ENCODE measurements around the gene VTI1B. TPM values are rescaled to one million over a fixed set of nuclear protein-coding genes. Genes with fewer than 3 reads are reported as not detected.

Gene VTI1B
- total RNA-seq, 1 experiment from 2014 or later = 117 TPM

- ChIA-PET CTCF (interaction anchor here (0.5 to 3.0 kb wide), 26 partner anchors 9 to 187 kb away, joined by 3 to 33 read pairs (median 6); partner anchors contain the start of genes RDH11 and VTI1B), POLR2A (interaction anchor here (0.6 to 1.7 kb wide), 11 partner anchors 15 to 1661 kb away, joined by 3 to 15 read pairs (median 3); partner anchors contain the start of genes ARG2, RDH11 and ZFYVE26)
- peak; percentile 92 to 96 for DNase-seq
- Mint-ChIP-seq H3K27me3 (ENCODE audit: insufficient read depth, unreplicated experiment) (no peaks in the 10 kb centered on the region), H3K4me3 (ENCODE audit: unreplicated experiment) (peak within 1 kb of the TSS; percentile 88), H3K36me3 (ENCODE audit: insufficient read depth, unreplicated experiment) (peaks cover 13% of the 10 kb centered on the region), H3K9me3 (ENCODE audit: unreplicated experiment) (no peaks in the 10 kb centered on the region), H3K27ac (ENCODE audit: unreplicated experiment) (peak within 1 kb of the TSS; percentile 87), H3K4me1 (ENCODE audit: low read depth, unreplicated experiment) (peaks cover 6% of the 10 kb centered on the region)
- Histone ChIP-seq H3K9me3 (no peaks in the 10 kb centered on the region), H3K4me1 (peaks cover 8% of the 10 kb centered on the region; the same call in 1 of the 2 replicates), H3K27me3 (replicated peaks; ENCODE audit: control insufficient read depth, insufficient read depth, low read length) (no peaks in the 10 kb centered on the region), H3K4me3 (ENCODE audit: low read depth, low read length) (peak within 1 kb of the TSS; percentile 95), H3K36me3 (ENCODE audit: control insufficient read depth, insufficient read depth, low read length) (no peaks in the 10 kb centered on the region)
- peak; percentile 80 to 85 for TF ChIP-seq CTCF (IDR thresholded peaks at IDR 0.05; ENCODE audit: insufficient read depth in 1 of 2, low read depth in 1 of 2, low read length in 1 of 2, severe bottlenecking in 1 of 2, unreplicated experiment in 1 of 2)
- no TSS peak for BruUV-seq (replicated peaks)
- intact Hi-C loops (cut with micrococcal nuclease; ENCODE audit: unreplicated experiment) = loop anchor here (1.0 kb wide), 2 partner anchors 16 to 19 kb away; partner anchors contain the start of gene ARG2
Measured at GRCh38 chr14:67599698-67600561, 74.5 kb downstream of the VTI1B start, which contains the start of gene PIGH. Gene PIGH (minus strand): TSS chr14:67600268. CDS start chr14:67600203, 65 bp downstream.

Other genes with a start within 250 kb of the VTI1B start
- gene TMEM229B, start 185.9 kb downstream of the VTI1B start, total RNA-seq (2022) = 0.19 TPM in 1 of 2 replicates, not detected in the other
- 32.4 and 41.2 TPM in 2 replicates for gene PLEKHH1, start 141.3 kb downstream of the VTI1B start, total RNA-seq (2022)
- 16.9 and 20.4 TPM in 2 replicates for gene PIGH, start 74.4 kb downstream of the VTI1B start, total RNA-seq (2022)
- 22.6 and 22.8 TPM in 2 replicates for gene ARG2, start 54.7 kb downstream of the VTI1B start, total RNA-seq (2022)
- gene RDH11, start 21.1 kb upstream of the VTI1B start, total RNA-seq (2022) = 80.2 and 83.1 TPM in 2 replicates
- 0.28 TPM in 1 of 2 replicates, not detected in the other for gene RDH12, start 27.3 kb upstream of the VTI1B start, total RNA-seq (2022)
- gene ZFYVE26, start 142.0 kb upstream of the VTI1B start, total RNA-seq (2022) = 23.2 and 27.2 TPM in 2 replicates
- gene RAD51B, start 145.1 kb upstream of the VTI1B start, total RNA-seq (2022) = 16.7 and 22.4 TPM in 2 replicates